AG04450 (cell line): ENCODE data around the gene UIMC1. TPM values are rescaled to one million over a fixed set of nuclear protein-coding genes. Genes with fewer than 3 reads are reported as not detected.
A peak's percentile ranks its signal among the peaks of the same experiment; 100 is the strongest.
"Not testable (repeated sequence)": the region's sequence is repeated elsewhere in the genome, so short reads cannot be mapped to it uniquely, and the experiment has no call there.

ENCODE experiments used
- CTCF ChIA-PET: fragments of 300-600, 350-600 bp; formaldehyde crosslinking; extraction: SDS; loops from one replicate; lab custom pipeline; 2022; ENCODE audit warnings: antibody characterized with exemption, inconsistent platforms; lab: Charles Lee
- POLR2A ChIA-PET: fragments of 350-600 bp; formaldehyde crosslinking; extraction: SDS; loops from one replicate; lab custom pipeline; 2021; ENCODE audit warnings: antibody characterized with exemption, inconsistent platforms; lab: Yijun Ruan, JAX
- DNase-seq: peaks from one replicate; pipeline ENCODE4 v3.0.0-alpha.2; 2011; ENCODE audit warnings: low read depth, low spot score
- H3K27ac ChIP-seq: one replicate; pipeline ENCODE4 v1.5.1; 2012; ENCODE audit warnings: low read depth, low read length, control low read depth
- H3K27me3 ChIP-seq: one replicate; pipeline ENCODE4 v1.6.0; 2012; ENCODE audit warnings: low read length; ENCODE audit not compliant: control insufficient read depth, insufficient read depth
- H3K4me3 ChIP-seq: 2 replicates; pipeline ENCODE4 v1.5.1; 2011; ENCODE audit warnings: mild to moderate bottlenecking, low read depth, low read length, control low read depth
- H3K9me3 ChIP-seq: 2 replicates; pipeline ENCODE4 v1.5.1; 2012; ENCODE audit warnings: low read length; ENCODE audit not compliant: control insufficient read depth, insufficient read depth
- CTCF ChIP-seq: IDR thresholded peaks from 2 replicates; pipeline ENCODE4 v1.5.1; 2011; ENCODE audit warnings: low read depth, low read length, control low read depth, inconsistent platforms
- polyA plus RNA-seq: library from polyadenylated mRNA; depleted of rRNA; stranded (reverse); fragments of >200 nt; gene quantifications from 2 replicates; pipeline ENCODE4 v1.2.3, GENCODE V29; 2011

Gene UIMC1
- polyA plus RNA-seq, 1 experiment: 27.8 TPM

GRCh38 chr5:177004961-177005360 is 1.6 kb downstream of the UIMC1 start:
- CTCF ChIA-PET: interaction anchor here (0.9 to 2.4 kb wide), 6 partner anchors 8 to 344 kb away, joined by 3 to 9 read pairs (median 4); partner anchors contain the start of gene ZNF346

GRCh38 chr5:177003649-177004048 is 2.9 kb downstream of the UIMC1 start:
- H3K27me3 ChIP-seq: no peaks in the 10 kb centered on the region
- H3K4me3 ChIP-seq: no peak overlapping the region
- H3K27ac ChIP-seq: no peak overlapping the region
- ChIA-PET CTCF (interaction anchor here (2.4 kb wide), 1 partner anchor 343 kb away, joined by 7 read pairs; no protein-coding TSS in a partner anchor), POLR2A (no interaction called here)
- no peak for DNase-seq
- peaks cover 4% of the 10 kb centered on the region; the same call in 1 of the 2 replicates for H3K9me3 ChIP-seq
- no peak for TF ChIP-seq CTCF

More at GRCh38 chr5:177004961-177005360, 1.6 kb downstream of the UIMC1 start:
- POLR2A ChIA-PET: interaction anchor here (0.8 to 1.3 kb wide), 3 partner anchors 12 to 82 kb away, joined by 3 read pairs; partner anchors contain the start of gene FGFR4
- H3K9me3 ChIP-seq: peaks cover 4% of the 10 kb centered on the region; the same call in 1 of the 2 replicates
- DNase-seq: no peak
- H3K27me3 ChIP-seq: no peaks in the 10 kb centered on the region
- H3K27ac ChIP-seq: no peak overlapping the region
- peak overlapping the region; percentile 95 for H3K4me3 ChIP-seq
- TF ChIP-seq CTCF: no peak

GRCh38 chr5:176999526-176999925 is 7.1 kb downstream of the UIMC1 start:
- DNase-seq, H3K9me3 ChIP-seq, POLR2A ChIA-PET, CTCF ChIA-PET, H3K4me3 ChIP-seq, H3K27me3 ChIP-seq, H3K27ac ChIP-seq: not testable (repeated sequence)

DNA sequence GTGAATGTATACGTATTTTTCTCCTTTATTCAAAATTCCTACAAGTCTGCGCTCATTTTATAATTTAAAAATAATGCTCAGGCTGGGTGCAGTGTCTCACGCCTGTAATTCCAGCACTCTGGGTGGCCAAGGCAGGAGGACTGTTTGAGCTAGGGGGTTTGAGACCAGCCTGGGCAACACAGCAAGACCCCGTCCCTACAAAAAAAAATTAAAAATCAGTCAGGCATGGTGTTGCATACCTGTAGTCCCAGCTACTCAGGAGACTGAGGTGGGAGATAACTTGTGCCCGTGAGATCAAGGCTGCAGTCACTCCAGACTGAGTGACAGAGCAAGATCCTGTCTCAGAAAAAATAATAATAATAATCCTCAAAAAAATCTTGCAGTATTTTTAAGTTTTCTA is 7.8 kb downstream of the UIMC1 start:
- Histone ChIP-seq H3K27me3 (no peaks in the 10 kb centered on the region), H3K27ac (no peak overlapping the region), H3K9me3 (no peaks in the 10 kb centered on the region), H3K4me3 (no peak overlapping the region)
- ChIA-PET CTCF (no interaction called here), POLR2A (no interaction called here)
- DNase-seq: no peak
- no peak for TF ChIP-seq CTCF

- Histone ChIP-seq H3K27ac (no peak overlapping the region), H3K4me3 (no peak overlapping the region), H3K9me3 (no peaks in the 10 kb centered on the region), H3K27me3 (no peaks in the 10 kb centered on the region)
- no peak for DNase-seq
- TF ChIP-seq CTCF: no peak
- ChIA-PET CTCF (interaction anchor here (0.9 to 1.2 kb wide), 2 partner anchors 9 to 12 kb away, joined by 3 to 9 read pairs; no protein-coding TSS in a partner anchor), POLR2A (interaction anchor here (0.6 kb wide), 1 partner anchor 12 kb away, joined by 3 read pairs; no protein-coding TSS in a partner anchor)
Measured at GRCh38 chr5:176996780-176997179, 9.8 kb downstream of the UIMC1 start.
